ENCODE measurements around the gene CIT.

DNA sequence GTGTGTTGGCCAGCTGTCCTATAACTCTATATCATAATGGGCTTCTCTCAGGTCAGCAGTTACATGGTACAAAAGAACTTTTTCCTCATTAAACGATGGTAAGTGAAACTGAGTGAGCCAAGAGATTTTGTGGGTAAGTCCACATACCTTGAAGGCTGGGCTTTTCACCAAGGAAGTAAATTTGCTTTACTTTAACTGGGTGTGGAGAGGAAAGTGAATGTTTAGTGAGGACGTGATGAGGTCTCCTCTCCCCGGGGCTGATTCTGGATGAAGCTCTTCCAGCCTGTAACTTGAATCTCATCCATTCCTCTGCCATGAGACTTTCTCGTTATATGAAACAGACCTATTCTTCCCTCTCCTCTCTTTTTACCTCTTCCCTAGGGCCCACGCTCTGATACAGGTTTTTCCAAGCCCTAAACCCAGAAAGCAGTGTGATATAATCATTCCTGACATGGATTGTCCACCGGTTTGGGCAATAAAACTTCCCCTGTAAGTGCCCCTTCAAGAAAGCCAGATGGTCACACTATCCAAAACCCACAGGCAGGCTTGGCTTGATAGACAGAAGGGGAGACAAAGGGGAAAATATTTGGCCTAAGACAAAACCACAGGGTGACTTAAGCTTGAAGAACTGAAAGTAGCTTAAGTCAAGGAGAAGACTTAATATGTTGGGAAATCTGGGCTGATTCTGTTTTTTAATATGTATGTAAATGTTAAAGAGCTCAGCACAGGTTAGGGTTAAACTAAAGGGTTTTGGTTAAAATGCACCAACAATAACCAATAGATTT lies 50.3 kb downstream of the CIT start:
- TF ChIP-seq, protein P1, sequence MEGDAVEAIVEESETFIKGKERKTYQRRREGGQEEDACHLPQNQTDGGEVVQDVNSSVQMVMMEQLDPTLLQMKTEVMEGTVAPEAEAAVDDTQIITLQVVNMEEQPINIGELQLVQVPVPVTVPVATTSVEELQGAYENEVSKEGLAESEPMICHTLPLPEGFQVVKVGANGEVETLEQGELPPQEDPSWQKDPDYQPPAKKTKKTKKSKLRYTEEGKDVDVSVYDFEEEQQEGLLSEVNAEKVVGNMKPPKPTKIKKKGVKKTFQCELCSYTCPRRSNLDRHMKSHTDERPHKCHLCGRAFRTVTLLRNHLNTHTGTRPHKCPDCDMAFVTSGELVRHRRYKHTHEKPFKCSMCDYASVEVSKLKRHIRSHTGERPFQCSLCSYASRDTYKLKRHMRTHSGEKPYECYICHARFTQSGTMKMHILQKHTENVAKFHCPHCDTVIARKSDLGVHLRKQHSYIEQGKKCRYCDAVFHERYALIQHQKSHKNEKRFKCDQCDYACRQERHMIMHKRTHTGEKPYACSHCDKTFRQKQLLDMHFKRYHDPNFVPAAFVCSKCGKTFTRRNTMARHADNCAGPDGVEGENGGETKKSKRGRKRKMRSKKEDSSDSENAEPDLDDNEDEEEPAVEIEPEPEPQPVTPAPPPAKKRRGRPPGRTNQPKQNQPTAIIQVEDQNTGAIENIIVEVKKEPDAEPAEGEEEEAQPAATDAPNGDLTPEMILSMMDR (IDR thresholded peaks at IDR 0.05), result no peak
- no peak for TF ChIP-seq POLR2A (IDR thresholded peaks at IDR 0.05)

Data from suprapubic skin (tissue), 3 donors.